ENCODE data around the gene FBN2.

DNA sequence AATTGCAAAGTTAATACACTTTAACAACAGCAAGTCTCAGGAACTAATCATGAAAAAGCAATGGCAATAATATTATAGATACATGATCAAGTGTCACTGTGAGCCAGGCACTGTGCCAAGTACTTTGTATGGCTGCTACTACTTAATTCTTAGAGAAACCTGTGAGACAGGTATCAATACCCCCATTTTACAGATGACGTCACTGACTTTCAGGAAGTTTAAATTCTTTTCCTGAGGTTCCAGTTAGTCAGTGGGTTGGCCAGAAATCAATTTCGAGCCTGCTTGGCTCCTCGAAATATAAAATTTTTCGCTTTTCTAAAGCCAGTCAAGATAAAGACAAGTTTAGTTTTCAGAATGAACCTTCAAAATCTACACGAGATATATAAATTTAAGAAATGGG is 324.2 kb downstream of the FBN2 start:
- TF ChIP-seq, protein P1, sequence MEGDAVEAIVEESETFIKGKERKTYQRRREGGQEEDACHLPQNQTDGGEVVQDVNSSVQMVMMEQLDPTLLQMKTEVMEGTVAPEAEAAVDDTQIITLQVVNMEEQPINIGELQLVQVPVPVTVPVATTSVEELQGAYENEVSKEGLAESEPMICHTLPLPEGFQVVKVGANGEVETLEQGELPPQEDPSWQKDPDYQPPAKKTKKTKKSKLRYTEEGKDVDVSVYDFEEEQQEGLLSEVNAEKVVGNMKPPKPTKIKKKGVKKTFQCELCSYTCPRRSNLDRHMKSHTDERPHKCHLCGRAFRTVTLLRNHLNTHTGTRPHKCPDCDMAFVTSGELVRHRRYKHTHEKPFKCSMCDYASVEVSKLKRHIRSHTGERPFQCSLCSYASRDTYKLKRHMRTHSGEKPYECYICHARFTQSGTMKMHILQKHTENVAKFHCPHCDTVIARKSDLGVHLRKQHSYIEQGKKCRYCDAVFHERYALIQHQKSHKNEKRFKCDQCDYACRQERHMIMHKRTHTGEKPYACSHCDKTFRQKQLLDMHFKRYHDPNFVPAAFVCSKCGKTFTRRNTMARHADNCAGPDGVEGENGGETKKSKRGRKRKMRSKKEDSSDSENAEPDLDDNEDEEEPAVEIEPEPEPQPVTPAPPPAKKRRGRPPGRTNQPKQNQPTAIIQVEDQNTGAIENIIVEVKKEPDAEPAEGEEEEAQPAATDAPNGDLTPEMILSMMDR (IDR thresholded peaks at IDR 0.05; ENCODE audit: low read depth, low read length), result no peak
- no peak for TF ChIP-seq POLR2A (IDR thresholded peaks at IDR 0.05; ENCODE audit: extremely low read depth, insufficient read length)
